Endometrial microvascular endothelial cells (primary cell): ENCODE measurements around the gene SEPSECS. TPM values are rescaled to one million over a fixed set of nuclear protein-coding genes. Genes with fewer than 3 reads are reported as not detected.

Experiments
- in situ Hi-C: cut with HindIII; loops from 2 replicates; pipeline ENCODE4 v1.10.0; 2017; ENCODE audit warnings: low sequenced_read_pairs, low pct_unique_long_range_greater_than_20kb; ENCODE audit errors: inconsistent ontology term
- total RNA-seq: library from RNA; depleted of rRNA; stranded (reverse); fragments of >200 nt; gene quantifications from one replicate; pipeline ENCODE4 v1.2.3, GENCODE V29; 2015; ENCODE audit errors: inconsistent ontology term

The SEPSECS gene
- total RNA-seq, 1 donor from 2014 or later: 3.5 TPM

DNA sequence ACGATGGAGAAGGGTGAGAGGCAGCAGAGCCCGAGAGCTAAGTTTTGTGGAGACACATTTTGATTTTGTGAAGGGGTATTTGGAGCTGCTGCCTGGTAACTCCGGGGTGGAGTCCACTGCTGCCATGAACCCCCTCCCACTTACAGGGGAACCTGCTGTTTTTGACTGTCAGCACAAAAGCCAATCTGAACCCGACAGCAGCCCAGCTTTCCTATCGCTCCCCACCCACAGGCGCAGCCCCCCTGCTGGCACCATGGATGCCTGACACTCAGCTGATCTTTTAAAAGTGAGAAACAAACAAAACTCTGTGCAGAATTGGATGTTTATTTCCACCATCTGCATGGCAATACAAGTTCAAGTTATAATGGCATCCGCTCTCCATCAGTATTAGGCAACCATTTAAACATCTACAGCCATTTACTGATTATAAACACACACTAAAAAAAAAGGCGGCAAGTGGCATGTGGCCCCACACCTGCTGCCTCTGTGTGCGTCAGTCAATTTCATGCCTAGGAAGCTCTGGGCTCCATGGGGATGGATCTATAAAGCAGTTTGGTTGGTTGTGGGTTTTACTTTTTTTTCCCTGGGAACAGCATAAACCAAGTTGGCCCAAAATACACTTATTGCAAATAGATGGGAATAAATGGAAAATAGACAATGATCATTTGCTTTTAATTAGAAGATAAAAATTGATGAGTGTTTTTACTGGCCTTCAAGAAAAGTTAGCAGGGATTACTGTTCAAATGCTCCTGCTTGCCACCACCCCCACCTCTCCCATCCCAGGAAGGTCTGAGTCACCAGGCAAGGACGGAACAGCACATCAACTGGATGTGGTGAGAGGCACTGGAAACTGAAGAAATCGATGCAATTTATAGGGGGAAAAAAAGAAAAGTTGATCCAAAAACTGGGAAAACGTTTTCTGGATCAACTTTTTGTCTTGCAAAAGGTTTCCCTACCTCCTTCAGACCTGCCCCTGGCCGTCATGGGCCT, 46.0 kb downstream of the SEPSECS start:
- in situ Hi-C loops: no loop called here

DNA sequence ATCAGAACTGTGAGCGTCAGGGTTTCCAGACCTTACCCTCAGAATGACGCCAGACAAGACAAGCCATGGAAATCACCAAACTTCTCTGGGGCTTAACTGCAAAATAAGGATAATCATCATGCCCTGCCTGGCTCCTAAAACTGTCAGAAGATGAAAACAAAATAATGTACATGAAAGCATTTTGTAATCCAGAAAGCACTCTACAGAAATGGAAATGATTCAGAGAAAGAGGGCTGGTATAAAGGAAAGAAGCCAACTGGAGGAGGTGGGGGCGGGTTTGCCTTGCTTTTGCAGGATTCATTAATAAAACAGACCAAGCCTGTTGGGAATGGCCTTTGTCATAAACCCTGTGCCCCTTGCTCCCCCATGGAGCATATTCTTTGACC, 47.3 kb downstream of the SEPSECS start:
- in situ Hi-C loops: no loop called here

DNA sequence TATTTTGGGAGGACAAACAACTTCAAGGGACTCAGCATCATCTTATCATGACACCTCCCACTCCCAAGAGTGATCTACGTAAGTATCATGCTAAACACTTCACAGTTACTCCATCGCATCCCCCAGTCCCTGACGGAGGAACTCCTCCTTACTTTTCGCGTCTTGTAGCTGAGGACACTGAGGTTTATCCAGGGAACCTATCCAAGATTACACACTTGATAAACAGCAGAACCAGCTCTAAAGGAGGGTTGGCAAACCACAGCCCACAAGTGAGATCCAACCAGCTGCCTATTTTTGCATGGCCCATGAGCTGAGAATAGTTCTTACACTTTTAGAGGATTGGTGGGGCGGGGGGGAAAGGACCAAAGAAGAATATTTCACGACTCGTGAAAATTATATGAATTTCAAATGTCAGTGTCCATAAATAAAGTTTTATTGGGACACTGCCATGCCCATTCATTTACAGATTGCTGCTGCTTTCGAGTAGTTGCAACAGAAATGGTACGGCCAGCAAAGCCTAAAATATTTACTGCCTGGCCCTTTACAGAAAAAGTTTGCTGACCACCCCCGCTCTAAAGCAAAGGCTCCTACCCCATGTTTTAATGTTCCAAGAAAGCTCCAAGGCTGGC, 47.8 kb downstream of the SEPSECS start:
- in situ Hi-C loops: no loop called here

DNA sequence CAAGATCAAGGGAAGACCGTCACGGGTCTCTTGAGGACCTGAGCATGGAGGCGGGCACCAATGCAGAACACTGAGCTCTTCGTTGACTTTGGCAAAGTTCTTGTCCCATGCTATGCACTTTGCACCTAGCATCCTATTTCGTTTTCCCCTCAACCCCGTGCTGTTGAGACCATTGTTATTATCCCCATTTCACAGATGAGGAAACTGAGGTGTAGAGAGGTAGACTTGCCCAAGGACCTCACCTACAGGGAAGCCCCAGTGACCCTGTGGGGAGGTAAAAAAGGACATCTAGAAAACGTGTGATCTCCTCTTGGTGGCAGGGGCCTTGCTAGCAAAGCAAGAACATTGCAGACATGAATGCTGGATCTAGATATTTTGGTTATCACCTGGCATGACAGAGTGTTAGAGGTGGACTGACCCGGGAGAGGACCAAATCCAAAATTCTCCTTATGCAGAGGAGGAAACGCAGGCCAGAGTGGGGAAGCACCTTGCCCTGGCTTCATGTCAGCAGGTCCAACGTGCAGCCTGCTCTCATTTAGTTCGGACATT, 48.5 kb downstream of the SEPSECS start:
- in situ Hi-C loops: no loop called here

DNA sequence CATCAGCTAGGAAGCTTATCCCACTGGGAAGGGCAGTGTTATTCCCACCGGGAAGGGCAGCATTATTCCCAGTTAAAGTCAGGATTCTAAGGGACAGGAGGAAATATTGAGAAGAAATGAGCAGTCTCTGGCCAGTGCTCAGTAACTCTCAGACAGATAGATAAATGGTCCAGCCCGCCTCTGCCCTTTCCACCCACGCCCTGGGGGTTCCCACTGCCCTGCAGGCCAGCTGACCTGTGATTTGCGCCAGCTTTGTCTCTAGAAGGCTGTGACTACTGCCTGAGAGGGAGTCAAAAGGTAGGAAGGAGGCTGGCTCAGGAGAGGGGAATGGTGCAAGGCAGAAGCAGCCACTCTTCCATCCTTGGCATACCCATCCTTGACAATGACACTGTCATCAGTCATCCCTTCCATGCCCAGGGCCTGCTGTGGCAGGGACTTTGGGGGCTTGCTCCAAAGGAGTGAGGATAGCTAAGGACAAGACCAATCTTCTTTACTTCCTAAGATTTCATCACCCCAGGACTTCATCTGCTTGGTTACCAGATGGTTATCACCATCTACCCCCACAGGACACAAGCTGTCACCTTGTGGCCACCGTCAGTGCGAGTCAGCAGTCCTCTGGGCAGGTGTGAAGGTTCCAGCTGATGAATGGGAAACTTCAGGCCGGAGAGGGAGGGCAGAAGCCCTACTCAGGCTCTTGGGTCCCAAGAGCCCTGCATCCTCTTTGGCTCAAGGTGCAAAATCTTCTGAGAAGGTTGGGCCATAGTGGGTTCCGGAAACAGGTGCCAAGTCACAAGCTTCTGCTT, 49.5 kb downstream of the SEPSECS start:
- in situ Hi-C loops: no loop called here

DNA sequence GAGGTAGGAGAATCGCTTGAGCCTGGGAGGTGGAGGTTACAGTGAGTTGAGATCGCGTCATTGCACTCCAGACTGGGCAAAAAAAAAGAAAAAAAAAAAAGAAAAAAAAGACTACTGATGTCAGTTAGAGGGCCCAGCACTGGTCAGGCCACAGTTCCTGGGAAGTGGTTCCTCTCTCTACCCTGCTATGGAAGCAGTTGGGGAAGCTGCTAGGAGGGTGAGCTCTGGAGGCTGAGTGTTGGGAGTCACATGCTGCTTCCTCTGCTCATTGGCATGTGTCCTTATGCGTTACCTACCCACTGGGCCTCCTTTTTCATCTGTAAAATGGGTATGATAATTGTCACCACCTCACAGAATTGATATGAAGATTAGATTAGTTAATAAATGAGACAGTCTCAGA, 50.7 kb downstream of the SEPSECS start:
- in situ Hi-C loops: no loop called here

DNA sequence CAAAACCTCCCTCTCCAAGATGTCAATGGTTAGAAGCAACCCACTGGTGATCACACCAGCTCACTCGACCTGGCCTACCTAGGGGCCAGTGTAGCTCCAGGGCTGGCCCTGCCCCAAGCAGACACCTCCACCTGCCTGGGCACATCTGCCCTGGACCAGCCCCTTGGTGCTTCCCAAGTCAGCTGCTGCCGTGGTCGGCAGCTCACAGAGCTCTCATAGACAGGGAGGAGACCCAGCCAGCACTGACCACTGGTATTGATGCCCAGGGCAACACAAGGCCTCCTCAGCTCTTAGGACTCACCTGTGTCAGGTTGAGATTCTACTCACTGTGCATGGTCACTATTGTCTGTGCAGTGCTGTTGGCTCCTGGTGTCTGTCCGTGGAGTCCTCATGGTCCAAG, 51.7 kb downstream of the SEPSECS start:
- in situ Hi-C loops: no loop called here

DNA sequence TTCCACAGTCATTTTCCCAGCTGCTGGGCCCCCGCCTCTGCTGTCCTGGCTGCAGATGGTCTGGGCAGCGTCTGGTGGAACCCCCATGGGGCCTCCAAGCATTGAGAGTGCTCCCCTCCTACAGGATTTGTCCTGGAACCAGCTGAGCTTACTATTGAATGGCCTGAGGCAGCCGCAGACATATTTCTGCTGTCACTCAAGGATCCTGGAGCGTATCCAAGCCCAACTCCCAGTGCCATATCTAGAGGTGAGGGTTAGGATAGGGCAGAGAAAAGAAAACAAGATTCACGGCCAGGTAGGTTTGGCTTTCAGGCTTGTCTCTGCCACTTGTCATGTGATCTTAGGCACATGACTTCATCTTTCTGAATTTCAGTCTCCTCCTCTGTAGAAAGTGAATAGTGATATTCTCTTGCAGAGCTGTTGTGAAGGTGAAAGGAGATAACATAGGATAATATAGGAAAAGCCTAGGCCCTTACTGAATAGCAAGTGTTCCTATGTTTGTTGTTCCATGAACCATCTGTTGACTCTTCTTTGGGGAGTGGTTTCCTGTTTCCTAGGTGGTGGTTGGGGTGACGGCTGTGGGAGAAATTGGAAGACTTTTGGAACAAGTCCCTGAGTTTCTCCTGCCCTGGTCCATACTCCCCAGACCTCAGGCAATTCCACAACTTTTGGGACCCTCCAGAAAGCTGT, 52.3 kb downstream of the SEPSECS start:
- in situ Hi-C loops: no loop called here

DNA sequence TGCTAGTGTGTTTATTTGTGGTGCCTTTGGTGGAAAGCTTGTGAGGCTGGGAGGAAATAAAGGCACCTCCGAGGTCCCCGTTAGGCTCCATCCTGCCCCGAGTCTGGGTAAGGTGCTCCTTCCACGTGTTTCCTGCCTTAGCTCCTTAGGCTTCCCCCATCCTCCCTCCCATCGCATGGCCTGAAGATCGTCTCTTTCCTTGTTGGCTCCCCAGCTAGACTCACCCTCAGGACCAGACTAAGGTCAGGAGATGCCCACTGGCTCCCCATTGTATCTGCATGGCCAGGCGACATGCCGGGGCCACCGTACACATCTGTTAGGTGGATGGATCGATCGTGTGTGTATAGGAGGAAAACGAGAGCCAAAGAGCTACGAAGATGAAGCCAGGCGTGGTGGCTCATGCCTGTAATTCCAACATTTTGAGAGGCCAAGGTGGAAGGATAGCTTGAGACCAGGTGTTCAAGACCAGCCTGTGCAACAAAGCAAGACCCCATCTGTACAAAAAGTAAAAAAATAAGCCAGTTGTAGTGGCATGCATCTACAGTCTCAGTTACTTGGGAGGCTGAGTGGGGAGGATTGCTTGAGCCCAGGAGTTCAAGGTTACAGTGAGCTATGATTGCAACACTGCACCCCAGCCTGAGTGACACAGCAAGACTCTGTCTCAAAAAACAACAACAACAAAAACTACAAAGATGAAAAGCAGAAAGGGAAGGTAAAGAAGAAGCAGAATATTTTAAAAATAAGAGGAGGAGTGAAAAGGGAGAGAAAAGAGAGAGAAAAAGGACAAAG, 53.7 kb downstream of the SEPSECS start:
- in situ Hi-C loops: no loop called here

DNA sequence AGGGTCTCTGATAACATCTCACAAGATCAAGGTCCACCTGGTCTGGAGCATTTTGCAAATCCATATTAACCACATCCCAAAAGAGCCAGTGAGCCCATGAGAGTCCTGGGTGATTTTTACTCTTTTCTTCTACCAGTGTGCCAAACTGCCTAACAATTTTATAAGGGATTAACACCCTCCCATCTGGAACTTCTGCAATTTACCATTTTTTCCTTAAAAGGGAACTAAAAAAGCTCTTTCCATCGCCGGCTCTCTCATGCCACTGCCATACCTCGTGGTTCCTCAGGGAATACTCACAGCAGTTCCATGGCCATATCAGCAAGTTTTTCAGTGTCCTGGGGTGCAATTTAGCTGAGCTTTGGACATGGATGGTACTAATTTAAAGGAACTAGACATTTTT, 55.7 kb downstream of the SEPSECS start:
- in situ Hi-C loops: no loop called here

DNA sequence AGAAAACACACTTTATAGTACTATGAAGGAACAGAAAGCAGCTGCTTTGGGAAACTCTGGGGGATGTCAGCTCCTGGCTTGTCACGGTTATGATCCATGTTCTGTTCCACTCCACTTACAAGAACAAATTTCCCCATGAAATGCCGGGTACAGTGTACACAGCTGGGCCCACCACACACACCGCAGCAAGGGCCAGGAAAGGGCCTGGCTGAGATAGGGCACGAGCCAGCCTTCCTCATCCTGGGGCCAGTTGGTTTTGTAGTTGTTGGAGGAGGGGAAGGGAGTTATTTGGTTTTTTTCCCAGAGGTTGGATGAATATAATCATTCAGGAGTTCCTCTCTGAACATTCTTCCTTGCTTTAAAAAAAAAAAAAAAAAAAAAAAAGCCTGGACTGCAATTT, 56.8 kb downstream of the SEPSECS start:
- in situ Hi-C loops: no loop called here

DNA sequence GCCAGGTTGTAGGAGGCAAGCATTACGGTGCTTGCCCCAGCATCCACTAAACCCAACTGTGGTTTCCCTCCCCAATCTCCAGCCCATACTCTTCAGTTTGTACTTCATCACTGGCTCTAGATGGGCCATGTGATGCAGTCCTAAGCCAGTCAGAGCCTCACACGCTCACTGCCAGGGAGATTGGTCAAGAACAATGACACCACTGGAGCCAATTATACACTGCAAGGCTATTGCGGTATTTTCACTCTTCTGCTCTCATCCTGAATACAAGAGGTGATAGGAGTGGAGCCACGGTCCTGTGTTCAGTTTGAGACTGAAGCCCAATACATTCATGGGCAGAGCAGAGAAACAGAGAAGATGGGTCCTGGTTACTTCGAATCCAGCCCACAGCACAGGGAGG, 58.4 kb downstream of the SEPSECS start:
- in situ Hi-C loops: no loop called here

DNA sequence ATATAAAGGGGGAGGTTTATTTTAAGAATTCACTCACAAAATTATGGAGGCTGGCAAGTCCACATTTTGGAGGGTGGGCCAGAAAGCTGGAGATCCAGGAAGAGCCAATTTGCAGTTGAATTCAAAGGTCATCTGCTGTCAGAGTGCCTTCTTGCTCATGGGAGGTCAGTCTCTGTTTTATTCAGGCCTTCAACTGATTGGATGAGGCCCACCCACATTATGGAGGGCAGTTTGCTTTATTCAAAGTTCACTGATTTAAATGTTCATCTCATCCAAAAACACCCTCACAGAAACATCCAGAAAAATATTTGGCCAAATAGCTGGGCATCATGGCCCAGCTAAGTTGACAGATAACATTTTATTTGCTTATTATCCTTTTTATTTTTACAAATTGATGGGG, 59.5 kb downstream of the SEPSECS start:
- in situ Hi-C loops: no loop called here

DNA sequence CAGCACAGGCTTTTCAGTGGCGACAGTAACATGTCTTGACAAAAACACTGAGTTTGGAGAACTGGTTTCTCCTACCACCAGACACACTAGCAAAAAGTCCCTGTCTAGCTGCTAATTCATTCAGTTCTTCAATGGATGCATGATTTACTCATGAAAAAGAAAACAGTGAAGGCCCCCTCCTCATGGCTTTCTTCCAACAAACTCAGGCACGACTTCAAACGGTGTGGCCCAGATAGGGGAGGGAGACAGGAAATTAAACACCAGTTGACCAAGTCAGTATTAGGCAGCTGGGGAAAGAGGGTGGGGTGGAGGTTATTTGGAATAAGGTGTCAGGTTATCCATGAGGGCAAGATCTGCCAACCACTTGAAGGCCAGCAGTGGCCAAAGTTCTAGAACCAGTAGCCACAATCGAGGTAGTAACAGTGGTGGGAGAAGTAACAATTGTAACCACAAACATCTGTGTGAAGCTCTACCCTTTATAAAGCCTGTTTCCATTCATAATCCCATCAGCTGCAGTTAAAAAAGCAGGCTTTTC, 60.2 kb downstream of the SEPSECS start:
- in situ Hi-C loops: no loop called here

DNA sequence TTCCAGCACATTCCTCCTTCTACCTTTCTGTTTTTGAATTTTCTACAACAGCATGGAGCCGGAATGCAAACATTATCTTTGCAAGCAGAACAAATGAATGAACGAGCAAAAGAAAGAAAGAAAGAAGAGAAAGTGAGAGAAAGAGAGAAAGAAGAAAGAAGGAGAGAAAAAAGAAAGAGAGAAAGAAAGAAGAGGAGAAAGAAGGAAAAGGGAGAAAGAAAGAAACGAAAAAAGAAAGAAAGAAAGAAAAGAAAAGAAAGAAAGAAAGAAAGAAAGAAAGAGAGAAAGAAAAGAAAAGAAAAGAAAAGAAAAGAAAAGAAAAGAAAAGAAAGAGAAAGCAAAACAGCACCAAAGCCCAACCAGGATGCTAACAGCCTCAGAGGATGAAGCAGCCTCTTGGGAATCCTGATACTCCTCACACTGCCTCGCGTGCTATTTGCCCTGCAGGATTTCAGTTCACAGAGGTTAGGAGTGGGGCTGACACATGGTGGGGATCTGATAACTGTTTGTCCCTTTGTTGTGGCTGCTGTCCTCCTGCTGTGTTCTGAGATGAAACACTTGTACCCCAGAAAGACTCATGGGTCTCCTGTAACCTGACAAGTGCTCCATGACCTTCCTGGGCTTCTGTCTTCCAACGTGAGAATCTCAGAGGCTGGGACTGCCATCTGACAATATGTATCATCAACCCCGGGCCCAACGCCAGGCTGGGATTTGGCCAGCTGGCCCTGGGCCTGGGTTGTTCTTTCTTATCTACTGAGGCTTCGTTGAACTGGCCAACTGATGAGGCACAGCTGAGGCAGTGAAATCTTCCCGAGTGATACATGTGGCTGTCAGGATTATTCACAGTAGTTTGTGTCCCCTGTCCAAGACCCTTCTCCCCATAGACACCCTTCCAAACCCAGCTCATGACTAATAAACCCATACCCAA, 61.0 kb downstream of the SEPSECS start:
- in situ Hi-C loops: no loop called here

DNA sequence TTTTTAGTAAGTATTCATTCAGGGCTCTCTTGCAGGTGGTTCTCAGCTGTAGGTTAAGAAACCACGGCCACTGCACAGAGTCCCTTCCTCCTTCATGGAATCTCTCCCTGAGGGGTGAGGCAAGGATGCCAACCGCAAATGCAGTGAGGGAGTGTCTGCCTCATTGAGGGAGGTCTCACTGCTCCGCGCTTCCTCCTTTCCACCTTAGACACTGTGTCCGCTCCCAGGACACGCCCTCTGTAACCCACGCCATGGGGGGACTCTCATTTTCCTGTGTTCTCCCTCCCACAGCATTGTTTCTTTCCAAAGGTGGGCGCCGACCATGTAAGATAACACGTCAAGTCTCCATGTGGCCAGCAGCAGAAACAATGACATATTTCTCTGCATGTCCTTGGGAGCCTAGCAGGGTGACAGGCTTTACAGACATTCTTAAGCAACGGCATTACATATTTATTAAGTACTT, 63.2 kb downstream of the SEPSECS start:
- in situ Hi-C loops: no loop called here
